HG03039 (cell line): ENCODE measurements around the gene DNASE1.

Source experiments
- ATAC-seq: cut with Tn5 transposase; IDR thresholded peaks from one replicate; pipeline ENCODE4 v1.9.1; 2021; ENCODE audit warnings: mild to moderate bottlenecking, moderate library complexity; ENCODE audit not compliant: unreplicated experiment

DNASE1 gene

GRCh38 chr16:3694051-3694450 lies 39.6 kb downstream of the DNASE1 start:
- ATAC-seq = no peak

DNA sequence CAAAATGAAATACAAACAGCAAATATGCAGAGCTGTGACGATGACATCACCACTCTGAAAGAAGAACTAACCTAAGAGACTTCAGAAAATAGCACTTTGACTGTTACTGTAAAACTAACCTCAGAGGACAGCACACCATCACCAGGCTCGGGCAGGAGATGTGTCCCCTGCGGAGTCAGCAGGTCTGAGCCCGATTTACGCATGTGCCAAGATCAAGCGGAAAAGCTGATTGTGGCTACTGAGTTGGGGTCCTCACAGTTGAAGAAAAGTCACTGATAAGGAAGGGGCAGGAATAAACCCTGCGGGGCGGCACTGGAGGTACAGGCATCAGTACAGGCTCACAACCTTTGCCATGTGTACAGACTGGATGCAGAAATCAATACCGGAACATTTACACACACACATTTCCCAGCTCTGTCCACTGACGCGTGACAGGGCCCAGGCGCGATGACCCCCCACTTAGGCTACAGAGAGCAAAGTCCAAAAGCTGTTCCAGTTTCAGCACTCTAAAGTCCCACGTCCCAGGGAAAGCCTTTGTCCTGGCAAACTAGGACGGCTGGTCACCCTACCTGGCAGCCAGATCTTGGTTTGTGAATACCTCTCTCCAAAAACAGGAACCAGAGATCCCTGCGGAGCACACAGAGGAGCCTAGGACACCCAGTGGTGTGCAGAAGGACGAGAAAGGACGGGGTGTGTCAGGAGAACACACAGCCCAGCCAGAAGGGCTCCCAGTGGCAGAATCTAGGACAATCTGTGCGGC lies 41.3 kb downstream of the DNASE1 start:
- ATAC-seq = no peak

GRCh38 chr16:3696425-3697218 lies 42.1 kb downstream of the DNASE1 start:
- no peak for ATAC-seq

GRCh38 chr16:3698941-3699340 lies 44.5 kb downstream of the DNASE1 start:
- ATAC-seq = no peak

GRCh38 chr16:3701531-3701930 lies 47.0 kb downstream of the DNASE1 start:
- no peak for ATAC-seq

DNA sequence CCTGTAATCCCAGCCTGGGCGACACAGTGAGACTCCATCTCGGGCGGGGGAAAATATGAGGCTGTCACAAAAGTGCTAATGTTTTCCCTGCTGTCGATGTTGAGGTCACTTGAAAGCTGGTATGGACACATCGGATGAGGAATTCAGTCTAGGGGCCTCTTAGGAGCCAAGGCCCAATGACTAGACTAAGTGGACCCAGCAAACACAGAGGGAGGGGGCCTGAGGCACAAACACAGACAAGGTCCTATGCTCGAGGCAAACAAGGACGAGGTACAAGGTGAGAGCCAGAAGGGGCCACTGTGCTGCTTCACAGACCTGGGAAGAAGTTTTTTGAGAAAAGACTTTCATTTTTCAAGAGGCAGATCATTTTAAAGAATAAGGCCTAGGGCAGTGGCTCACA lies 47.6 kb downstream of the DNASE1 start:
- ATAC-seq = no peak

DNA sequence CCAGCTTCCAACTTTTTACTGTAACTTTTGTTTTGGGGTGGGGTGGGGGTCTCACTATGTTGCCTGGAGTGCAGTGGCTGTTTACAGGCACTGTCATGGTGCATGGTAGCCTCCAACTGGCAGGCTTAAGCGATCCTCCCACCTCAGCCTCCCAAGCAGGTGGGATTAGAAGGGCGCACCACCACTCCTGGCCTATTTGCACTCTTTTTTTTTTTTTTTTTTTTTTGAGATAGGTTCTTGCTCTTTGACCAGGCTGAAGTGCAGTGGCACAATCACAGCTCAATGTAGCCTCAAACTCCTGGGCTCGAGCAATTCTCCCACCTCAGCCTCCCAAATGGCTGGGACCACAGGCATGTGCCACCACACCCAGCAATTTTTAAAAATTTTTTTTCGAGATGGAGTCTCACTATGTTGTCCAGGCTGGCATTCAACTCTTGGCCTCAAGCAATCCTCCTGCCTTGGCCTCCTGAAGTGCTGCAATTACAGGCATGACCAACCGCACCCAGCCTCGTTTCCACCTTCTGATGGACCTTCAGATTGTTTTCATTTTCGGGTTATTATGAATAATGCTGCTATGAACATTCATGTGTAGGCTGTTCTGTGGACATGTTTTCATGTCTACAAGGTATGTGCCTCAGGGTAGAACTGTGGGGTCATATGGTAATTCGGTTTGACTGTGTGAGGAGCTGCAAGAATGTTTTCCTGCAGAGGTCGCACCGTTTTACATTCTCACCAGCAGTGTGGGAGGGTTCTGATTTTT lies 51.9 kb downstream of the DNASE1 start:
- no peak for ATAC-seq
